ACC112 (cell line): ENCODE measurements around the gene ITGA2.
"Not testable (repeated sequence)": the region's sequence is repeated elsewhere in the genome, so short reads cannot be mapped to it uniquely, and the experiment has no call there.

Experiments
- H2AFZ ChIP-seq: fragments of 200-600 bp; sonication (generic); one replicate; pipeline ENCODE4 v1.6.0; 2017; ENCODE audit warnings: antibody characterized with exemption, low read length; ENCODE audit not compliant: unreplicated experiment
- H3K27ac ChIP-seq: fragments of 200-600 bp; sonication (generic); 2 replicates; pipeline ENCODE4 v1.5.1; 2014; ENCODE audit warnings: low read depth, mild to moderate bottlenecking, antibody characterized with exemption, low read length, moderate library complexity
- H3K27me3 ChIP-seq: fragments of 200-600 bp; sonication (generic); 2 replicates; pipeline ENCODE4 v1.6.1; 2014; ENCODE audit warnings: mild to moderate bottlenecking, antibody characterized with exemption, low read length, moderate library complexity, mixed read lengths; ENCODE audit not compliant: insufficient read depth
- H3K36me3 ChIP-seq: fragments of 200-600 bp; sonication (generic); 2 replicates; pipeline ENCODE4 v1.6.1; 2016; ENCODE audit warnings: mild to moderate bottlenecking, antibody characterized with exemption, low read length, moderate library complexity, mixed read lengths; ENCODE audit not compliant: insufficient read depth
- H3K4me1 ChIP-seq: fragments of 200-600 bp; sonication (generic); one replicate; pipeline ENCODE4 v1.6.1; 2016; ENCODE audit warnings: low read length, mixed read lengths; ENCODE audit not compliant: insufficient read depth, unreplicated experiment, control insufficient read depth
- H3K4me3 ChIP-seq: fragments of 200-600 bp; sonication (generic); 2 replicates; pipeline ENCODE4 v1.5.1; 2014; ENCODE audit warnings: mild to moderate bottlenecking, low read depth, low read length
- H3K79me2 ChIP-seq: fragments of 200-600 bp; sonication (generic); one replicate; pipeline ENCODE4 v1.6.0; 2016; ENCODE audit warnings: low read length; ENCODE audit not compliant: control insufficient read depth, unreplicated experiment, insufficient read depth

The ITGA2 gene

GRCh38 chr5:53111139-53111538 is 122.0 kb downstream of the ITGA2 start:
- Histone ChIP-seq H3K4me1 (peaks cover 22% of the 10 kb centered on the region), H3K36me3 (peaks cover 9% of the 10 kb centered on the region; the same call in 1 of the 2 replicates), H3K27ac (no peak overlapping the region), H3K27me3 (no peaks in the 10 kb centered on the region), H3K79me2 (peaks cover 33% of the 10 kb centered on the region), H2AFZ (no peak overlapping the region), H3K4me3 (peak overlapping the region; percentile 91)

GRCh38 chr5:53112307-53112706 is 123.2 kb downstream of the ITGA2 start:
- not testable (repeated sequence) for H2AFZ ChIP-seq, H3K36me3 ChIP-seq, H3K4me3 ChIP-seq, H3K27me3 ChIP-seq, H3K27ac ChIP-seq
- Histone ChIP-seq H3K4me1 (peaks cover 22% of the 10 kb centered on the region), H3K79me2 (peaks cover 33% of the 10 kb centered on the region)

- H2AFZ ChIP-seq, result no peak overlapping the region
- no peak overlapping the region for H3K4me3 ChIP-seq
- H3K4me1 ChIP-seq, result peaks cover 18% of the 10 kb centered on the region
Observed at GRCh38 chr5:53112909-53113308, 123.8 kb downstream of the ITGA2 start.

GRCh38 chr5:53113947-53114346 is 124.8 kb downstream of the ITGA2 start:
- Histone ChIP-seq H3K27ac (no peak overlapping the region), H3K36me3 (no peaks in the 10 kb centered on the region), H3K4me3 (no peak overlapping the region), H3K27me3 (no peaks in the 10 kb centered on the region), H3K4me1 (peaks cover 10% of the 10 kb centered on the region), H2AFZ (no peak overlapping the region), H3K79me2 (peaks cover 17% of the 10 kb centered on the region)

More at GRCh38 chr5:53112909-53113308, 123.8 kb downstream of the ITGA2 start:
- no peaks in the 10 kb centered on the region for H3K36me3 ChIP-seq
- peaks cover 27% of the 10 kb centered on the region for H3K79me2 ChIP-seq
- no peak overlapping the region for H3K27ac ChIP-seq
- no peaks in the 10 kb centered on the region for H3K27me3 ChIP-seq

- peaks cover 10% of the 10 kb centered on the region for H3K4me1 ChIP-seq
- no peak overlapping the region for H3K4me3 ChIP-seq
- H2AFZ ChIP-seq, result no peak overlapping the region
Observed at GRCh38 chr5:53114988-53115387, 125.8 kb downstream of the ITGA2 start.

GRCh38 chr5:53116597-53116996 is 127.4 kb downstream of the ITGA2 start:
- no peaks in the 10 kb centered on the region for H3K27me3 ChIP-seq
- no peaks in the 10 kb centered on the region for H3K4me1 ChIP-seq
- no peak overlapping the region for H2AFZ ChIP-seq
- H3K79me2 ChIP-seq, result no peaks in the 10 kb centered on the region
- H3K27ac ChIP-seq, result no peak overlapping the region
- no peak overlapping the region for H3K4me3 ChIP-seq
- no peaks in the 10 kb centered on the region for H3K36me3 ChIP-seq

More at GRCh38 chr5:53114988-53115387, 125.8 kb downstream of the ITGA2 start:
- H3K27ac ChIP-seq, result no peak overlapping the region
- no peaks in the 10 kb centered on the region for H3K27me3 ChIP-seq
- no peaks in the 10 kb centered on the region for H3K36me3 ChIP-seq
- peaks cover 11% of the 10 kb centered on the region for H3K79me2 ChIP-seq

GRCh38 chr5:53118879-53119278 is 129.7 kb downstream of the ITGA2 start:
- Histone ChIP-seq H3K4me1 (no peaks in the 10 kb centered on the region), H2AFZ (no peak overlapping the region), H3K4me3 (no peak overlapping the region), H3K27me3 (no peaks in the 10 kb centered on the region), H3K36me3 (no peaks in the 10 kb centered on the region), H3K79me2 (no peaks in the 10 kb centered on the region), H3K27ac (no peak overlapping the region)

- Histone ChIP-seq H3K4me3 (no peak overlapping the region), H3K27me3 (no peaks in the 10 kb centered on the region)
Observed at GRCh38 chr5:53120165-53120564, 131.0 kb downstream of the ITGA2 start.

GRCh38 chr5:53123702-53124101 is 134.6 kb downstream of the ITGA2 start:
- Histone ChIP-seq H3K79me2 (no peaks in the 10 kb centered on the region), H3K4me3 (no peak overlapping the region), H3K27ac (no peak overlapping the region), H3K36me3 (no peaks in the 10 kb centered on the region), H2AFZ (no peak overlapping the region), H3K4me1 (peaks cover 11% of the 10 kb centered on the region), H3K27me3 (no peaks in the 10 kb centered on the region)

More at GRCh38 chr5:53120165-53120564, 131.0 kb downstream of the ITGA2 start:
- Histone ChIP-seq H3K36me3 (no peaks in the 10 kb centered on the region), H3K4me1 (no peaks in the 10 kb centered on the region), H2AFZ (no peak overlapping the region), H3K79me2 (no peaks in the 10 kb centered on the region), H3K27ac (no peak overlapping the region)

GRCh38 chr5:53126521-53126920 is 137.4 kb downstream of the ITGA2 start:
- H3K79me2 ChIP-seq, result no peaks in the 10 kb centered on the region
- H3K27ac ChIP-seq, result no peak overlapping the region
- H2AFZ ChIP-seq, result no peak overlapping the region
- H3K4me3 ChIP-seq, result no peak overlapping the region
- no peaks in the 10 kb centered on the region for H3K36me3 ChIP-seq
- H3K27me3 ChIP-seq, result no peaks in the 10 kb centered on the region
- peaks cover 17% of the 10 kb centered on the region for H3K4me1 ChIP-seq

- H3K27me3 ChIP-seq, result no peaks in the 10 kb centered on the region
- no peak overlapping the region for H3K27ac ChIP-seq
Observed at GRCh38 chr5:53127107-53127506, 138.0 kb downstream of the ITGA2 start.

More at GRCh38 chr5:53127107-53127506, 138.0 kb downstream of the ITGA2 start:
- no peak overlapping the region for H3K4me3 ChIP-seq
- no peaks in the 10 kb centered on the region for H3K36me3 ChIP-seq
- peaks cover 17% of the 10 kb centered on the region for H3K4me1 ChIP-seq
- no peak overlapping the region for H2AFZ ChIP-seq
- no peaks in the 10 kb centered on the region for H3K79me2 ChIP-seq
